HG02870 (cell line): ENCODE measurements around the gene XRN2.
"Not testable (repeated sequence)": the region's sequence is repeated elsewhere in the genome, so short reads cannot be mapped to it uniquely, and the experiment has no call there.

Experiments used
- ATAC-seq: cut with Tn5 transposase; IDR thresholded peaks from one replicate; pipeline ENCODE4 v1.9.1; 2021; ENCODE audit warnings: mild to moderate bottlenecking, moderate library complexity; ENCODE audit not compliant: unreplicated experiment

The XRN2 gene

GRCh38 chr20:21421601-21422236 is 118.6 kb downstream of the XRN2 start:
- ATAC-seq, result no peak

- ATAC-seq, result not testable (repeated sequence)
Observed at GRCh38 chr20:21423712-21424111, 120.6 kb downstream of the XRN2 start.

GRCh38 chr20:21424846-21425245 is 121.7 kb downstream of the XRN2 start:
- ATAC-seq, result no peak

- ATAC-seq, result no peak
Observed at GRCh38 chr20:21430020-21430419, 126.9 kb downstream of the XRN2 start.

- no peak for ATAC-seq
Observed at GRCh38 chr20:21432911-21433310, 129.8 kb downstream of the XRN2 start.

GRCh38 chr20:21433329-21433890 is 130.3 kb downstream of the XRN2 start:
- ATAC-seq, result no peak

- ATAC-seq, result no peak
Observed at GRCh38 chr20:21435576-21435975, 132.4 kb downstream of the XRN2 start.

- ATAC-seq, result no peak
Observed at GRCh38 chr20:21436205-21436604, 133.1 kb downstream of the XRN2 start.

- ATAC-seq, result no peak
Observed at GRCh38 chr20:21437248-21437647, 134.1 kb downstream of the XRN2 start.

GRCh38 chr20:21437816-21438215 is 134.7 kb downstream of the XRN2 start:
- ATAC-seq, result no peak
